ENCODE results near the gene SEMA3G.
A peak's percentile ranks its signal among the peaks of the same experiment; 100 is the strongest.

Gene SEMA3G

DNA sequence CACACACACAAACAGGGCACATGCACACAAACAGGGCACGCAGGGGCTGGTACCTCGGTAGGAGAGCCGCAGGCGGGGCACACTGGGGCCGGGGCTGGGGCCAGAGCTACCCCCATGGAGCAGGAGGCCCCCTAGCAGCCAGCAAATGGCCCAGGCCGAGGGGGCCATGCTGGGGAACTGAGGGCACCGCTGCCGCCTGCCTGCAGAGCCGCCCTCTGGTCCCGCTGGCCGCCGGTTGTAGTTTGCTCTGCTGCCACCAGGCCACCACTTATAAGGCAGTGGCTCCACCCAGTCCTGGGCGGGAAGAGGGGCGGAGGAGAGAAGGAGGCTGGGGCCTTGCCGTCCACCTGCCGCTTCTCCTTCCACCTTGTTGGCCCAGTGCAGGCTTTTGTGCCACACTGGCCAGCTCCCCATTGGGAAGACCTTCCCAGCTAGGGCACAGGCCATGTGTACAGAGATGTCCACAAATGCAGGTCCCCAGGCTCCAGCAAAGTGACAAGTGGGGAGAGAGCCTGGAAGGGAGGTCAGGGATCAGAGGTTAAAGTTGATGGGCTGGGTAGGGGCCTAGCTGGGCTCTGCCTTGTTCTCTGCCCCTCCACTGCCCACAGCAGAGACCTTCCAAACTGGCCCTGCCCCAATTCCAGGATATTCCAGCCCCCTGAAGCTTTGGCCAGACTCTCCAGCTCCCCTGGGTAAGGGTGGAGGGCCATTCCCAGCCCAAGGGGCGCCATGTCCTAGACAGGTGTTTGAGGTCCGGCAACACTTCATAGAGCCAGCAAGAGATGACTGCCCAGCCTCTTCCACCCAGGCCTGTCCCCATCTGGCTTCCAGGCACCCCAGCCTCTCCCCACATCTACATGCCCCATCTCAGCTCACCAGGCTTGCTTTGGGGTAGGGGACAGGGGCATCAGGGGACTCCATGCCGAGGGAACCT is at the start of gene SEMA3G:
Gene SEMA3G, minus strand, starts transcription at position 244 of the 934 bp plus-strand sequence. Its CDS starts 76 bp downstream, at position 168.
- DNase-seq, result peak; percentile 40 to 62 (median 53)

- DNase-seq, result no peak
These were observed 49.5 kb upstream of the SEMA3G start for GRCh38 chr3:52494445-52494844.

DNA sequence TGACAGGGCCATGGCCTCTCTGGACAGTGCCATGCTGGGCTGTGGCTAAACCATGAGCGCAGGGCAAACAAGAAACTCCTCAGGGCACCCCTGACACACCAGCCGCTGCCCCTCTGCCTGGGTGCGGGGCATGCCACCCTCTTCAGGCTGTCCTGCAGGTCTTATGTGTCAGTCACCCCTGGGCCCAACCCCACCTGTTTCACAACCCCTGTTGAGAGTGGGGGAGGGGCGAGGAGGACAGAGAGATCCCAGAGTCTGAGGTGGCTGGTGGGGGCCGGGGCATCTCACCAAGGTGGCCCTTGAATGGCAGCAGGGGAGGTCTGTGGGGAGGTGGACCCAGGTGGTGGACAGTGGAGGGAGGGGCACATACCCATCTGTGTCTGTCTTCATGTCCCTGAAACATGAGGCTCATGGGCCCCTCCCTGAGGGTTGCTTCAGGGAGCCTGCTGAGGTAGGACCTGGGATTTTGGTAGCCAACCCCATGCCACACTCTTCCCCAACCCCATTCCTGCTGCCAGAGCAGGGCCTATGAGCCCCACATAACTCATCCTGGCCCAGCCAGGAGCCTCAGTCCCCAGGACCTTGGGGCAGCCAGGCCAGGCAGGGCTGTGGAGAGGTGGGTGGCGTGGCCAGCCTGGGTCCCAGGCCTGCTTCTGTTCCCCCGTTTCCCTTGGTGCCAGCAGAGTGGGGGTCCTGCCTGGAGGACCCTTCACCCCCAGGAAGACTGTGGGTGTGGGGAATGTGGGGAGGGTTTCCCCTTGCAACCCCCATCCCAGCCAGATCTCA is 48.5 kb upstream of the SEMA3G start:
- DNase-seq, result no peak

DNA sequence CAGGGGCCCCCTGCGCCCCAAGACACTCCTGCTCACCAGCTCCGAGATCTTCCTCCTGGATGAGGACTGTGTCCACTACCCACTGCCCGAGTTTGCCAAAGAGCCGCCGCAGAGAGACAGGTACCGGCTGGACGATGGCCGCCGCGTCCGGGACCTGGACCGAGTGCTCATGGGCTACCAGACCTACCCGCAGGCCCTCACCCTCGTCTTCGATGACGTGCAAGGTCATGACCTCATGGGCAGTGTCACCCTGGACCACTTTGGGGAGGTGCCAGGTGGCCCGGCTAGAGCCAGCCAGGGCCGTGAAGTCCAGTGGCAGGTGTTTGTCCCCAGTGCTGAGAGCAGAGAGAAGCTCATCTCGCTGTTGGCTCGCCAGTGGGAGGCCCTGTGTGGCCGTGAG is 47.2 kb upstream of the SEMA3G start:
- no peak for DNase-seq

DNA sequence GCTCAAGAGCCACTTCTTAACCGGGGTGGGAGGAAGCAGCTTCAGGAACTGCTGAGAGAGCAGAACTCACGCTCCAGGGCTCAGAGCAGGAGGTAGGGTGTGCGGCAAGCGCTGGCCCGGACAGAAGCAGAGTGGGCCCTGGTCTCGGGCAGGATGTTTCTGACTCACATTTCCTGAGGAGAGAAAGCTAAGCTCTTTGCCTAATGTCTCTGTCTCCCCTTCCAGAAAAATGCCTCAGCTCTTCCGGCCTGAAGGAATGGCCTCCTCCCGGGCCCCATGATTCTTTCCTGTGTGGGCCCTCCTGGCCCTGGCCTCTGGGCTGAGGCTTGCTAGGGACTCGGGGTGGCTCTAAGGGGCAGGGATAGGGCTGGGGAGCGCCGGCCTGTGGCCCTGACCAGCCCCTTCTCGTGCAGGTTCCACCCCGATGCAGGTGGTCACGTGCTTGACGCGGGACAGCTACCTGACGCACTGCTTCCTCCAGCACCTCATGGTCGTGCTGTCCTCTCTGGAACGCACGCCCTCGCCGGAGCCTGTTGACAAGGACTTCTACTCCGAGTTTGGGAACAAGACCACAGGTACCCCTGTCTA is 46.1 kb upstream of the SEMA3G start:
- DNase-seq, result no peak

- DNase-seq, result no peak
These were observed 45.4 kb upstream of the SEMA3G start for GRCh38 chr3:52490035-52490938.

GRCh38 chr3:52489453-52489852 is 44.5 kb upstream of the SEMA3G start:
- no peak for DNase-seq

GRCh38 chr3:52488746-52489145 is 43.8 kb upstream of the SEMA3G start:
- DNase-seq, result no peak

DNA sequence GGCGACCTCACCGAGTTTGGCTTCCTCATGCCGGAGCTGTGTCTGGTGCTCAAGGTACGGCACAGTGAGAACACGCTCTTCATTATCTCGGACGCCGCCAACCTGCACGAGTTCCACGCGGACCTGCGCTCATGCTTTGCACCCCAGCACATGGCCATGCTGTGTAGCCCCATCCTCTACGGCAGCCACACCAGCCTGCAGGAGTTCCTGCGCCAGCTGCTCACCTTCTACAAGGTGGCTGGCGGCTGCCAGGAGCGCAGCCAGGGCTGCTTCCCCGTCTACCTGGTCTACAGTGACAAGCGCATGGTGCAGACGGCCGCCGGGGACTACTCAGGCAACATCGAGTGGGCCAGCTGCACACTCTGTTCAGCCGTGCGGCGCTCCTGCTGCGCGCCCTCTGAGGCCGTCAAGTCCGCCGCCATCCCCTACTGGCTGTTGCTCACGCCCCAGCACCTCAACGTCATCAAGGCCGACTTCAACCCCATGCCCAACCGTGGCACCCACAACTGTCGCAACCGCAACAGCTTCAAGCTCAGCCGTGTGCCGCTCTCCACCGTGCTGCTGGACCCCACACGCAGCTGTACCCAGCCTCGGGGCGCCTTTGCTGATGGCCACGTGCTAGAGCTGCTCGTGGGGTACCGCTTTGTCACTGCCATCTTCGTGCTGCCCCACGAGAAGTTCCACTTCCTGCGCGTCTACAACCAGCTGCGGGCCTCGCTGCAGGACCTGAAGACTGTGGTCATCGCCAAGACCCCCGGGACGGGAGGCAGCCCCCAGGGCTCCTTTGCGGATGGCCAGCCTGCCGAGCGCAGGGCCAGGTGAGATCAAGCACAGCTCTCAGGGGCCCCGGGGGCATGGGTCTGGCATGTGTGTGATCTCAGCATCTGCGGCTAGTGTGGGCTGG is 43.1 kb upstream of the SEMA3G start:
- DNase-seq, result no peak

DNA sequence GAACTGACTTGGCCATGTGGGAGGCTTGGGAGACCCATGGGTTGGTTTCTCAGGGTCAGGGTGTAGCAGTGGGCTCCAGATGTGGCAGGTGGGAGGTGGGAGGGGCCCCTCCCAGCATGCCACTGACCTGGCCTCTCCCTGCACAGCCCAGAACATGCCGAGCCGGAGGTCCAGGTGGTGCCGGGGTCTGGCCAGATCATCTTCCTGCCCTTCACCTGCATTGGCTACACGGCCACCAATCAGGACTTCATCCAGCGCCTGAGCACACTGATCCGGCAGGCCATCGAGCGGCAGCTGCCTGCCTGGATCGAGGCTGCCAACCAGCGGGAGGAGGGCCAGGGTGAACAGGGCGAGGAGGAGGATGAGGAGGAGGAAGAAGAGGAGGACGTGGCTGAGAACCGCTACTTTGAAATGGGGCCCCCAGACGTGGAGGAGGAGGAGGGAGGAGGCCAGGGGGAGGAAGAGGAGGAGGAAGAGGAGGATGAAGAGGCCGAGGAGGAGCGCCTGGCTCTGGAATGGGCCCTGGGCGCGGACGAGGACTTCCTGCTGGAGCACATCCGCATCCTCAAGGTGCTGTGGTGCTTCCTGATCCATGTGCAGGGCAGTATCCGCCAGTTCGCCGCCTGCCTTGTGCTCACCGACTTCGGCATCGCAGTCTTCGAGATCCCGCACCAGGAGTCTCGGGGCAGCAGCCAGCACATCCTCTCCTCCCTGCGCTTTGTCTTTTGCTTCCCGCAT is 42.3 kb upstream of the SEMA3G start:
- DNase-seq, result no peak

GRCh38 chr3:52484680-52485461 is 40.0 kb upstream of the SEMA3G start:
- DNase-seq, result no peak

DNA sequence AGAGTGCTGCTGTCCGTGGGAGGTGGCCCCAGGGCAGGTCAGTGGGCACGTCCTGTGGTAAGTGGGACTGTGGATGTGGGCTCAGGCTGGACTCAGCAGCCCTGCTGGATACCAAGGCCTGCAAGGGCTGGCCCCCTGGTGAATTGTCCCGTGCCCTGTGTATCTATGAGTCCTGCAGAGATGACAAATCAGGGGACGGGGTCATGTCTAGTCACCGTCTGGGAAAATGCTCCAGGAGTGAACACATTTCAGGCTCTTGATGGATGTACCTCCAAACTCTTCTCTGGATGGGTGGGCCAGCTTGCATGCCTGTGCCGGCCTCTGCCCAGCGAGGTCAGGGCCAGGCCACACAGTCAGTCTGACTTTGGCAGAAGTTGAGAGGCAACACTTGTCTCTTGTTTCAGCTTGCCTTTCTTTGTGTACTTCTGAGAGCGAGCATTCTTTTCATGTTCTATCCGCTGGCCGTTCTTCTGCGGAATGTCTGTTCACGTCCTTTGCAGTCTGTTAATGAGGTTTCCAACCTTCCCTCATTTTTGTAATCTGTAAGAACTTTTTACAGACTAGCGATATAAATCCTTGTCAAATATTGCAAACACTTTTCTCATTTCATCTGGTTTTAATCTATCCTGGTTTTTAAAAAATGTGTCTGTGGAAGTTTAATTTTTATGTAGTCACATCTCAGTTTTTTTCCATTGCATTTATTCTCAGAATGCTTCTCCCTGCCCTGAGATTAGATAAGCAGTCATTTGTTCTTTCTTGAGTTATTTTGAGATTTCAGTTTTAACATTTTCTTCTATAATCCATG is 38.9 kb upstream of the SEMA3G start:
- DNase-seq, result no peak

DNA sequence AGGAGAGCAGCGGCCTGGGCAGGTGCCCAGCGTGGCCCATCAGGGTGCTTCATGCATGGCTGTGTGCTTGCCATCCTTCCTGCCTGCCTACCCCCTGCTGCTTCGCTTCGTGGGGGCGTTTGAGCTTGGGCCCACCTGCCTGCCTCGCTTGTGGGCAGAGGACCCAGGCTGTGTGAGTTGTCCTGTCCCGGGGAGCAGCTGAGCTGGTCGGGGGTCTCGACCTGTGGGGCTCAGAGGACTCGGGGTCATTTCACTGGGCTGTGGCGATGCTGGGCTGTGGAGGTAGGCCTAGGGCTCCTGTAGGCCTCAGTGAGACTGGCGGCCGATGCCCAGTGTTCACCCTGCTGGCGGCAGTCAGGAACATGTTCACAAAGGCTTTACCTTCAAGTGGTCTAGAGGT is 38.2 kb upstream of the SEMA3G start:
- no peak for DNase-seq

GRCh38 chr3:52481819-52482521 is 37.1 kb upstream of the SEMA3G start:
- DNase-seq, result no peak

- DNase-seq, result no peak
These were observed 36.1 kb upstream of the SEMA3G start for GRCh38 chr3:52480768-52481715.

DNA sequence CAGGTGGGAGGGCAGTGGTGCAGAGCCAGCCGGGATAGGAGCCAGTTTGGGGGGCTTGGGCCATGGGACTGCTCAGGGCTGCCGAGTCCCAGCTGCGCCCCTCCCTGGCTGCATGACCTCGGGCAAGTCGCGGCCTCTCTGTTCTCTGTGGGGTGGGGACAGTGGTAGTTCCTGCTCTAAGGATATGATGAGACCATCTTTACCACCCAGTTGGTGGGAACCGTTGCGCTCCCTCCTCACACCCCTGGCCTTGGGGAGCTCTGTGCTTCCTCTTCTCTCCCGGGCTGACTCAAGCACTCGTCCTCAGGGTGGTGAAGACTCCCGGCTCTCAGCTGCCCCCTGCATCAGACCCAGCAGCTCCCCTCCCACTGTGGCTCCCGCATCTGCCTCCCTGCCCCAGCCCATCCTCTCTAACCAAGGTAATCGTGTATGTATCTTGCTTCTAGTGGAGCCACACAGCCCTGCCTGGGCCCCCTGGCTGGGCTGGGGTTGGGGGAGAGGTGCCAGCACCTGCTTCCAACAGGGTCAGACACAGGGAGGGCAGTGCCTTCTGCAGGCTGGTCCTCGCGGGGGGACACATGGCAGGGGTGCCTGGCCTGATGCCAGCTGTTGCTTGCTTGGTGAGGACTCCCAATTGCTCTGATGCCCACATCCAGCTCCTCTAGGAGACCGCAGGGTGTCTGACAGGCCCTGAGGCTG is 35.1 kb upstream of the SEMA3G start:
- no peak for DNase-seq

Data from activated CD4-positive, CD25-positive, alpha-beta regulatory T cell (primary cell).